HTERT RPE-1 (cell line): Measurements from ENCODE around the gene DDX11.
"Not testable (repeated sequence)": the region's sequence is repeated elsewhere in the genome, so short reads cannot be mapped to it uniquely, and the experiment has no call there.

Experiments
- in situ Hi-C: fragments of 300-500 bp; cut with MboI; formaldehyde crosslinking; loops from 4 replicates; pipeline ENCODE4 v1.14.3; 2020; ENCODE audit warnings: low sequenced_read_pairs

The DDX11 gene

DNA sequence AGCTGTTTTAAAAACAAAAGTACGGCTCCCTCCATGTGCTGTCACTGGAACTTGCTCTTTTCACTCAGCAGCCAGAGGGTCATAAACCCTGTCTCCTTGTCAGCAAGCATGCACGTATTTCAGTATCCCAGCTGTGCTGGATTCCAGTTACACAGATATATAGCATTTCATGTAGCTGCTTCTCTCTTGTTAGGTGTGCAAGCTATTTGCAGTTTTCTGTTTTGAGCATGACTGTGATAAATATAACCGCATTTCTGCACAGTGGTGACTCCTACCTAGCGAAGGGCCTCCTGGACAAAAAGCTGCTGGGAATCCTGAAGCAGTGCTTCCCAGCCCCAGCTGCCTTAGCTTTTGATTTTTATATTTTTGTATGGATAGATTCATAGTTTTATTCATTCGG, 24.7 kb downstream of the DDX11 start:
- in situ Hi-C loops = not testable (repeated sequence)

DNA sequence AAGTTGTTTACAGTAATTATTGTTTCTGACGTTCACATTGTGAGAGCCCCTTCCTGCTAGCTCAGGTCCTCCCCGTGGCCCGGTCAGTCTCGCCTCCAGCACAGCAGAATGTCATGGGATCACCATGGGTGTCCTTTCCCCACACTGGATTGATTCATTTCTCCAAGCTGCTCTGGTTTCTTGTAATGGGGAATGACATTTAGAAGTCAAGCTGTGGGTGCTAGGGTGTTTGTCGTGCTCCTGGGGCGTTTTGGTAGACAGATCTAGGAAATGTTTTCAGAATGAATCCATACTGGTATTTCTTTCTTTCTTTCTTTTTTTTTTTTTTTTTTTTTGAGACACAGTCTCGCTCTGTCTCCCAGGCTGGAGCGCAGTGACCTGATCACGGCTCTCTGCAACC, 25.1 kb downstream of the DDX11 start:
- in situ Hi-C loops = not testable (repeated sequence)

DNA sequence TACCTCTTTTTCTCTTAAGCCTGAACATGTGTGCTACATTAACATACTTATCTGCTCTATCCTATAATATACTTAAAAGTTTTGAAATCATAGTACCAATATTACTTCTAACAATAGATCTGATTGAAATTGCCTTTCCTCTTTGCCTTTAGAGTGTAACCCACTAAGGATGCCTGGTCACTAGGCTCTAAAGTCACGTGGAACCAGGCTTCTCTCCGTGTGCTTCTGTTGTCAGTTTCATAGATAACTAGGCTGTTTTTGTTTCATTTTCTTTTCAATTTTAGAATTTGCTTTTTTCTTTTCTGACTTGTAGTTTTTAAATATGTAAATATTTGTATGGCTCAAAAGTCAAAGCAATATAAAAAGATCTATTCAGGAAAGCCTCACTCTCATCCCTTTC, 25.8 kb downstream of the DDX11 start:
- in situ Hi-C loops = not testable (repeated sequence)

DNA sequence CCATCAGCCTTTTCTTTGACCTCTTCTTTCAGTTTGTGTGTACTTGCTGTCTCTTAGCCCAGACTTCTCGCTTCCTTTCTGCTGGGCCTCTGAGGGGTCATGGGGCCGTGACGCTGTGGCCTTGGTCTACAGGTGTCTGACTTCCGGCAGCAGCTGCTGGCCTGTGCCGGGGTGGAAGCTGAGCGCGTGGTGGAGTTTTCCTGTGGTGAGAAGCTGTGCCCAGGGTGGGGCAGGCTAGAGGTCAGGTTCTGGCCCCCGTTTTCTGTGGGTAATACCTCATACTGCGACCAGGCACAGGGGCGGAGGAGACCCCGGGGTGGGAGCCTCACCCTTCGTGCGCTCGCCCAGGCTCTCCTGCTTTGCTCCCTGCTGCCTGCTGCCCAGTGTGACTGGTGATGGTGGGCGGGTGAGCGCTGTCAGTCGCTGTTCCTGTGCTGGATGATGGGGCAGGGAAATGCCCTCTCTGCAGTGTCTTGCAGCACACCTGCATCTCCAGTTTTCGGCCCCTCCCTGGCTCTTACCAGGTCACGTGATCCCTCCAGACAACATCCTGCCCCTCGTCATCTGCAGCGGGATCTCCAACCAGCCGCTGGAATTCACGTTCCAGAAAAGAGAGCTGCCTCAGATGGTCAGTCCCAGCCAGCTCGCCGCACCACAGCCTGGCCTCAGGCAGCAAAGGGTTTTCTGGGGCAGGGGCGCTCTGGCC, 27.0 kb downstream of the DDX11 start:
- in situ Hi-C loops = not testable (repeated sequence)

DNA sequence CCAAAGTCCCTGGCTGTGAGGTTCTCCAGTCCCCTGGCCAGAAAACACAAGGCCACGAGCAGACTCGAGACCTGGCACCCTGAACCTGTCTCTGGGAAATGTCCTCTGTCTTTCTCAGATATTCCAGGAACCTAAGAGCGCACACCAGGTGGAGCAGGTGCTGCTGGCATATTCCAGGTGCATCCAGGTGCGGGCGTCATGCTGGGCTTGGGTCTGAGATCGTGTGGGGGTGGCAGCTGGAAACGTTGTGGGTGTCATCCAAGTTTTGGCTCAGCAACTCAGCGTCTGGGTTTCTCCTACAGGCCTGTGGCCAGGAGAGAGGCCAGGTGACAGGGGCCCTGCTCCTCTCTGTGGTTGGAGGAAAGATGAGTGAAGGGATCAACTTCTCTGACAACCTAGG, 28.5 kb downstream of the DDX11 start:
- in situ Hi-C loops = not testable (repeated sequence)

DNA sequence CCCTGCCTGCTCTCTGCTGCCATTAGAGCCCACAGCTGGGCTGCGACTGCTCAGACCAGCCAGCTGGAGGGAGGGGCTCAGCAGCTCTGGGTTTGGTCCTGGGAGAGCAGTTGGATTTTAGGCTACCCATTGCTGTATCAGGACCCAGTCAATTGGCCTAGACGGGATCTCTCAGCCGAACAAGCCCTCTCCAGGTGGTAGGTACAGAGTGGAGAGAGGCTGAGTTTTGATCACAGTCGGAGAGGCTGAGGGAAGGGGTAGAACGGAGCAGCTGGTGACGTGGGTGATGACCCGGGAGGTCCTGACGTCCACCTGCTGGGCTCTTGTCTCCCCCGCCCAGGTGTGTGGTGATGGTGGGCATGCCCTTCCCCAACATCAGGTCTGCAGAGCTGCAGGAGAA, 28.9 kb downstream of the DDX11 start:
- in situ Hi-C loops = not testable (repeated sequence)

DNA sequence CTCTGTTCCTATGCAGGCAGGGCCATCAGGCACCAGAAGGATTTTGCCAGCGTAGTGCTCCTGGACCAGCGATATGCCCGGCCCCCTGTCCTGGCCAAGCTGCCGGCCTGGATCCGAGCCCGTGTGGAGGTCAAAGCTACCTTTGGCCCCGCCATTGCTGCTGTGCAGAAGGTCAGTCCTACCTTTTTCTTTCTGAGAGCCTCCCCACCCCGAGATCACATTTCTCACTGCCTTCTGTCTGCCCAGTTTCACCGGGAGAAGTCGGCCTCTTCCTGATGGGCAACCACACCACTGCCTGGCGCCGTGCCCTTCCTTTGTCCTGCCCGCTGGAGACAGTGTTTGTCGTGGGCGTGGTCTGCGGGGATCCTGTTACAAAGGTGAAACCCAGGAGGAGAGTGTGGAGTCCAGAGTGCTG, 29.9 kb downstream of the DDX11 start:
- in situ Hi-C loops = not testable (repeated sequence)

DNA sequence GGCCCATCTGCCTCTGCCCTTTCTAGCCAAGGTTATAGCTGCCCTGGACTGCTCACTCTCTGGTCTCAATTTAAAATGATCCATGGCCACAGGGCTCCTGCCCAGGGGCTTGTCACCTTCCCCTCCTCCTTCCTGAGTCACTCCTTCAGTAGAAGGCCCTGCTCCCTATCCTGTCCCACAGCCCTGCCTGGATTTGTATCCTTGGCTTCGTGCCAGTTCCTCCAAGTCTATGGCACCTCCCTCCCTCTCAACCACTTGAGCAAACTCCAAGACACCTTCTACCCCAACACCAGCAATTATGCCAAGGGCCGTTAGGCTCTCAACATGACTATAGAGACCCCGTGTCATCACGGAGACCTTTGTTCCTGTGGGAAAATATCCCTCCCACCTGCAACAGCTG, 30.6 kb downstream of the DDX11 start:
- in situ Hi-C loops = not testable (repeated sequence)

DNA sequence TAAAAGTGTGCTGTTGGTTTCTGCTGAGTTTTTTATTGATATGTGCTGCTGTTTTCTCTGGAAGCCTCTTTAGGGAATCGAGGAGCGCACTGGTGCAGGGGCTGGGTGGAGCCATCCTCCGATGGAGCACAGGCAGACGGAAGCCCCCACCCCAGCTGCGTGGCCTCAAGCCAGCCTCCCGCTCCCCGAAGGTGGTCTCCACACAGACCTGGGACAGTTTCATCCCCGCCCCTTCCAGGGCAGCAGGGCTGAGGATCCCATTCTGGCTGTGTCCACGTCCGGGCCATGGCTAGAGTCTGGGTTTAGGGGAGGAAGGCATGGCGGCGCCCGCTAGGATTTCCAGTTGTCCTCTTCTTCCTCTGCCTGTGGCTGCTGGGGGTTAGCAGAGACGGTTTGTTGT, 31.1 kb downstream of the DDX11 start:
- in situ Hi-C loops = not testable (repeated sequence)

DNA sequence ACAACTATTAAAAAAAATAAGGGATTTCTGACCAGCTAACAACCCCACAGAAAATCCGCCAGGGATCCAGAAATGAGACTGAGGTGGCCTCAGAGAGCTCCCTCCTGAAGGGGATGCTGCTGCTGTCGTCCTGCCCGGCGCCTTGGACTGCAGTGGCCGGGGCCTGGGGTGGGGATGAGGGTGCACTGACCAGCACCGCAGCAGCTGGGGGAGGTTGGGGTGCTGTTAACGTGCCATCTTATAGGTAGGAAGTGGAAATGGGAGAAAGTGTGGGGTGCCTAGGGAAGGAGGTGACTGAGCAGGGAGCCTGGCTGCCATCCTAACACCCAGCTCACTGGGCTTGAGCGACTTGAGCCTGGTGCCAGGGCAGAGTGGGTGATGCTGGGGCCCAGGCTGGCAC, 32.0 kb downstream of the DDX11 start:
- in situ Hi-C loops = no loop called here

DNA sequence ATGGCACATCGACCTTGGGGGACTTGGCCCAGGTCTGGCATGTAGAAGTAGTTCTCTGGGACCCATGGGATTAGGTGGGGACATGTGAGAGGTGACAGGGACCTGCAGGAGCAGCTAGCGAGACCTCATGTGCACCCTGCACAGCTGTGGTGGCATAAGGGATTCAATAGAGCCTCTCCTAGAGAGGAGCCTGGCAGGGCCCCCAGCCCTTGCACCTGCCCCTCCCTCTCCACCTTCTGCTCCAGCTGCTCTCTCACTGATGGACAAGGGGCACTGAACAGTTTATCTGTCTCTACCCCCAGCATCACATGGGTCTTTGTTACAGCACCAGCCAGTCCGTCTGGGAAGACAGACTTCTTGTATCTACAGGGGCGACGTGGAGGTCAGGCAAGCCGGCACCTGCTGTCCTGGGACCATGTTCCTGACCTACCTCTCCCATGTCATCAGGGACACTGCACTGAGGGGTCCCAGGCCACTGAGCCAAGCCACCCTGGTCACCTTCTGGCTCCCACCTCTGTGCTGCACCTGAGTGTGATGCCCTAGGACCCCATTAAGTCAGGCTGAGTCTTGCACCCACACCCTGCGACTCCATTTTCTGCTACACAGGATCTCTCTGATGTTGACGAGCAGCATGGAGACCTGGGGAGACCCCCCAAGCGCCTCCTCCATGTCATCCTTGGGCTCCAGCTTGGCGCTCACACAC, 32.6 kb downstream of the DDX11 start:
- in situ Hi-C loops = no loop called here

DNA sequence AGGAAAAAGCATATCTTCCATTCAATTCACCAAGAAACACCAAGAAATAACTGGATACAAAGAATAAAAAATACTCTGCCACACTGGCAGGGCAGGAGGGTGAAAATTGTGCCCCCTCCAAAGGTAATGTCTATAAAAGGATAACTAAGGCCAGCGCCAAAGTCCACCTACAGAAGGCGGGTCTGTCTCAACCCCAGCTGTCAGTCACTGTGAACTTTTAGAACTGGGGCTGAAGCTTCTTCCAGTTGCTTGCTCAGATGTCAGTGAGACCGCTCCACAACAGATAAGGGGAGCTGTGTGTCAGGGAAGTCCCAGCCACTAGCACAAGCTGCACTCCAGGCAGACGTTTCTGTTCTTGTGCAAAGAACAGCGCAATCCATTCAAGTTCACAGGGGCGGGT, 36.1 kb downstream of the DDX11 start:
- in situ Hi-C loops = not testable (repeated sequence)

DNA sequence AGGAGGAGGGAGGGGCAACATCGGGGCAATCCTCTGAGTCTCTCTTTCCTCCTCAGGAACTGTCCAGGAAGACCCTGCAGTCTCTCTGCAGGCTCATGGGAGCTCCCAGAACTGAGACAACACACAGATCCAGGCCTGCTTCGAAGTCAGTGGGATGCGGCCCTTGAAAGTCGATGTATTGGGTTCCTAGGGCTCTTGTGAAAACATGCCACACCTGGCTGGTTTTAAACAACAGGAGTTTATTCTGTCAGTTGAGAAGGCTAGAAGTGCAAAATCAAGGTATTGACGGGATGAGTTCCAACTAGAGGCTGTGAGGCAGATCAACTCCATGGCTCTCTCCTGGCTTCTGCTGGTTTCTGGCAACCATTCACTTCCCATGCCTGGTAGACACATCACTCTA, 36.6 kb downstream of the DDX11 start:
- in situ Hi-C loops = not testable (repeated sequence)

DNA sequence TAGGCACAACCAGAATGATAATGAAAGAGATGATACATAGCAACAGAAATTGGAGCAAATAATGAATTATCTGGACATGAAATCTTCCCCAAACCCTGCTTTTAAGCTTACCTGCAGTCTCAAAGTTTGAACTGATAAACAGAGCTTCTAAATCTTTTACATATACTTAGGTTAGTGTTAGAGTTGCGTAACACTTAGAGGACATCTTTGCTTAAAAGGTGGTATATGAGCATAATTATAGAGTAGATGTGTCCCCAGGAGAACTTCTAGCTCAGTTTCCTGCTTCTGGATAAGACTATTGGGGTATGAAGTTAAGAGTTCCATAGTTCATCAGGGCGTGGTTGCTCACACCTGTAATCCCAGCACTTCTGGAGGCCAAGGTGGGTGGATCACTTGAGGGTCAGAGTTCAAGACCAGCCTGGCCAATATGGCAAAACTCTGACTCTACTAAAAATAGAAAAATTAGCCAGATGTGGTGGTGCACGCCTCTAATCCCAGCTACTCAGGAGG, 41.5 kb downstream of the DDX11 start:
- in situ Hi-C loops = not testable (repeated sequence)

DNA sequence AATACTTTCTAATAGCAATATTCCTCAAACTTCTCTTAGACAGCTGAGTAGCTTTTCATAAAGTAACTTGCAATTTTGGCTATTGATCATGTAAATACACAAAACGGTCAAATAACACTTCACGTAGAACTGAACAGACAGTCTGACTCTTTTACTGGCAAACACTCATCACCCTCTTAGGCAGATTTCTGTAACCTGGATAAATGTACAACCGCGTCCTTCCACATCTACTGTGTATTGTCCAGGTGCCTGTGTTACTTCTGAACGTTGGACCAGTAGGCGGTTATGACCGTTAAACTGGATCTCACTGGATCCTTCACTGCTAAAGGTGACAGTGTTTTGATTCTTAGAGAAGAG, 43.2 kb downstream of the DDX11 start:
- in situ Hi-C loops = not testable (repeated sequence)

DNA sequence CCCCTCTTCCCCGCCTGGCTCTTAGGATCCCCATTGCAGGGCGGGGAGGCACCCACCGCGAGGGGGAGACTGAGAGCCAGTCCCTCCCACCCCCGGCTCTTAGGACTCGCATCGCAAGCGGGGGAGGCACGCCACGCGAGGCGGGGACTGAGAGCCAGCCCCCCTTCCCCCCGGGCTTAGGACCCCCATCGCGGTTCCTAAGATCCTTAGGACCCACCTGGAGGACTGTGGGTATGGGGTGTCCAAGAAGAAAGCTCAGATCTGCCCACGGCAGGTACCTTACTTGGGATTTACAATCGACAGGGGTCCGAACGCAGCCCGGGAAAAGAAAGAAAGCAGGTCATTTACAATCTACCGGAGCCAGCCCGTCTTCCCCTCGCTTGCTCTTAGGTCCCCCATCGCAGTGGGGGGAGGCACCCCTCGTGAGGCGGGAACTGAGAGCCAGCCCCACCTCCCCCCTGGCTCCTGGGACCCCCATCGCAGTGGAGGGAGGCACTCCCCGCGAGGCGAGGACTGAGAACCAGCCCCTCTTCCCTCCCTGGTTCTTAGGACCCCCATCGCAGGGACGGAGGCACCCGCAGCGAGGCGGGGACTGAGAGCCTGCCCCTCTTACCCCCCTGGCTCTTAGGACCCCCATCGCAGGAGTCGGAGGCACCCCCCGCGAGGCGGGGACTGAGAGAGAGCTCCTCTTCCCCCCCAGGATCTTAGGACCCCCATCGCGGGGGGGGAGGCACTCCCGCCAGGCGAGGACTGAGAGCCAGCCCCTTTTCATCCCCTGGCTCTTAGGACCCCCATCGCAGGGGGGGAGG, 43.7 kb downstream of the DDX11 start:
- in situ Hi-C loops = no loop called here

DNA sequence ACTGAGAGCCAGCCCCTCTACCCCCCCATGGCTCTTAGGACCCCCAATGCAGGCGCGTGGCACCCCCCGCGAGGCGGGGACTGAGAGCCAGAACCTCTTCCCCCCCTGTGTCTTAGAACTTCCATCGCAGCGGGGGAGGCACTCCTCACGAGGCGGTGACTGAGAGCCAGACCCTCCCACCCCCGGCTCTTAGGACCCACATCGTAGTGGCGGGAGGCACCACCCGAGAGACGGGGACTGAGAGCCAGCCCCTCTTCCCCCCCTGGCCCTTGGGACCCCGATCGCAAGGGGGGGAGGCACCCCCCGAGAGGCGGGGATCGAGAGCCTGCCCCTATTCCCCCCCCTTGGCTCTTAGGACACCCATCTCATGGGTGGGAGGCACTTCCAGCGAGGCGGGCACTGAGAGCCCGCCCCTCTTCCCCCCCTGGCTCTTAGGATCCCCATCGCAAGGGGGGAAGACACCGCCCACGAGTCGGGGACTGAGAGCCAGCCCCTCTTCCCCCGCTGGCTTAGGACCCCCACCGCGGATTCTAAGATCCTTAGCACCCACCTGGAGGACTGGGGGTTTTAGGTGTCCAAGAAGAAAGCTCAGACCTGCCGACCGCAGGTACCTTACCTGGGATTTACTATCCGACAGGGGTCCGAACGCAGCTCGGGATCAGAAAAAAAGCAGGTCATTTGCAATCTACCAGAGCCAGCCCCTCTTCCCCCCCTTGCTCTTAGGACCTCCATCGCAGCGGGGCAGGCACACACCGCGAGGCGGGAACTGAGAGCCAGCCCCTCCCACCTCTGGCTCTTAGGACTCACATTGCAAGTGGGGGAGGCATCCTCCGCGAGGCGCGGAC, 44.9 kb downstream of the DDX11 start:
- in situ Hi-C loops = no loop called here

DNA sequence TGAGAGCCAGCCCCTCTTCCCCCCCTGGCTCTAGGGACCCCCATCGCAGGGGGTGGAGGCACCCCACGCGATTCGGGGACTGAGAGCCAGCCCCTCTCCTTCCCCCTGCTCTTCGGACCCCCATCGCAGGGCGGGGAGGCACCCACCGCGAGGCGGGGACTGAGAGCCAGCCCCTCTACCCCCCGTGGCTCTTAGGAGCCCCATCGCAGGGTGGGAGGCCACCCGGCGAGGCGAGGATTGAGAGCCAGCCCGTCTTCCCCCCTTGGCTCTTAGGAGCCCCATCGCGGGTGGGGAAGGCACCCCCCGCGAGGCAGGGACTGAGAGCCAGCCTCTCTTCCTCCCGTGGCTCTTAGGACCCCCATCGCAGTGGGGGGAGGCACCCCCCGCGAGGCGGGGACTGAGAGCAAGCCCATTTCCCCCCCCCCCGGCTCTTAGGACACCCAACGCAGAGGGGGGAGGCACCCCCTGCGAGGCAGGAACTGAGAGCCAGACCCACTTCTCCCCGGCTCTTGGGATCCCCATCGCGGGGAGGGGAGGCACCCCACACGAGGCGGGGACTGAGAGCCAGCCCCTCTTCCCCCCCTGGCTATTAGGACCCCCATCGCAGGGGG, 45.6 kb downstream of the DDX11 start:
- in situ Hi-C loops = no loop called here

DNA sequence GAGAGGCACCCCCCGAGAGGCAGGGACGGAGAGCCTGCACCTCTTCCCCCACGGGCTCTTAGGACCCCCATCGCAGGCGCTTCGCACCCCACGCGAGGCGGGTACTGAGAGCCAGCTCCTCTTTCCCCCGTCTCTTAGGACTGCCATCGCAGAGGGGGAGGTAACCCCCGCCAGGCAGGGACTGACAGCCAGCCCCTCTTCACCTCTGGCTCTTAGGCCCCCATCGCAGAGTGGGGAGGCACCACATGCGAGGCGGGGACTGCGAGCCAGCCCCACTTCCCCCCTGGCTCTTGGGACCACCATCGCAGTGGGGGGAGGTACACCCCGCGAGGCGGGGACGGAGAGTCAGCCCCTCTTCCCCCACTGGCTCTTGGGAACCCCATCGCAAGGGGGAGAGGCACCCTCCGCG, 46.1 kb downstream of the DDX11 start:
- in situ Hi-C loops = no loop called here

DNA sequence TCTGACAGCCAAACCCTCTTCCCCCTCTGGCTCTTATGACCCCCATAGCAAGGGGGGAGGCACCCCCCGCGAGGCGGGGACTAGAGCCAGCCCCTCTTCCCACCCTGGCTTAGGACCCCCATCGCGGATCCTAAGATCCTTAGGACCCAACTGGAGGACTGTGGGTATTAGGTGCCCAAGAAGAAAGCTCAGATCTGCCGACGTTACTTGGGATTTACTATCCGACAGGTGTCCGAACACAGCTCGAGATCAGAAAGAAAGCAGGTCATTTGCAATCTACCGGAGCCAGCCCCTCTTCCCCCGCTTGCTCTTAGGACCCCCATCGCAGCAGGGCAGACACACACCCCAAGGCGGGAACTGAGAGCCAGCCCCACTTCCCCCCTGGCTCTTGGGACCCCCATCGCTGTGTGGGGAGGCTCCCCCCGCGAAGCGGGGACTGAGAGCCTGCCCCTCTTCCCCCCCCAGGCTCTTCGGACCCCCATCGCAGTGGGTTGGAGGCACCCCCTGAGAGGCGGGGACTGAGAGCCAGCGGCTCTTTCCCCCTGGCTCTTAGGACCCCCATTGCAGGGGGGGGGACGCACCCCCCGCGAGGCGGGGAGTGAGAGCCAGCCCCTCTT, 46.8 kb downstream of the DDX11 start:
- in situ Hi-C loops = no loop called here
